PC-3 (cell line): ENCODE data around the gene SYNGR2.

Experiments
- EZH2 ChIP-seq: fragments of 300-600 bp; sonication (generic); IDR thresholded peaks from one replicate; pipeline ENCODE4 v1.6.1; 2017; ENCODE audit warnings: antibody characterized with exemption, mild to moderate bottlenecking, low read length; ENCODE audit not compliant: unreplicated experiment
- TF ChIP-seq, protein P1 (sequence below): fragments of 300-600 bp; sonication (generic); conservative IDR thresholded peaks from 2 replicates; pipeline ENCODE4 v1.5.1; 2017; ENCODE audit warnings: antibody characterized with exemption, low read depth, mild to moderate bottlenecking, low read length

GRCh38 chr17:78121801-78122215 is 46.6 kb upstream of the SYNGR2 start:
- no peak for TF ChIP-seq EZH2
- TF ChIP-seq, protein P1, sequence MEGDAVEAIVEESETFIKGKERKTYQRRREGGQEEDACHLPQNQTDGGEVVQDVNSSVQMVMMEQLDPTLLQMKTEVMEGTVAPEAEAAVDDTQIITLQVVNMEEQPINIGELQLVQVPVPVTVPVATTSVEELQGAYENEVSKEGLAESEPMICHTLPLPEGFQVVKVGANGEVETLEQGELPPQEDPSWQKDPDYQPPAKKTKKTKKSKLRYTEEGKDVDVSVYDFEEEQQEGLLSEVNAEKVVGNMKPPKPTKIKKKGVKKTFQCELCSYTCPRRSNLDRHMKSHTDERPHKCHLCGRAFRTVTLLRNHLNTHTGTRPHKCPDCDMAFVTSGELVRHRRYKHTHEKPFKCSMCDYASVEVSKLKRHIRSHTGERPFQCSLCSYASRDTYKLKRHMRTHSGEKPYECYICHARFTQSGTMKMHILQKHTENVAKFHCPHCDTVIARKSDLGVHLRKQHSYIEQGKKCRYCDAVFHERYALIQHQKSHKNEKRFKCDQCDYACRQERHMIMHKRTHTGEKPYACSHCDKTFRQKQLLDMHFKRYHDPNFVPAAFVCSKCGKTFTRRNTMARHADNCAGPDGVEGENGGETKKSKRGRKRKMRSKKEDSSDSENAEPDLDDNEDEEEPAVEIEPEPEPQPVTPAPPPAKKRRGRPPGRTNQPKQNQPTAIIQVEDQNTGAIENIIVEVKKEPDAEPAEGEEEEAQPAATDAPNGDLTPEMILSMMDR: no peak
